IgD-negative memory B cell (primary cell): Measurements from ENCODE around the gene CCDC57. TPM values are rescaled to one million over a fixed set of nuclear protein-coding genes. Genes with fewer than 3 reads are reported as not detected.
"Not testable (repeated sequence)": the region's sequence is repeated elsewhere in the genome, so short reads cannot be mapped to it uniquely, and the experiment has no call there.

Experiments
- H3K27ac Mint-ChIP-seq, 3 donors: one replicate each; pipeline ENCODE4 v1.8.0; 2020 to 2022; ENCODE audit warnings: mild to moderate bottlenecking in 3 of 3, mixed read lengths in 3 of 3, moderate library complexity in 1 of 3
- H3K27me3 Mint-ChIP-seq: one replicate; pipeline ENCODE4 v1.8.0; 2021; ENCODE audit warnings: mixed read lengths
- H3K36me3 Mint-ChIP-seq: one replicate; pipeline ENCODE4 v1.8.0; 2020; ENCODE audit warnings: mild to moderate bottlenecking, mixed read lengths
- H3K4me1 Mint-ChIP-seq, 3 donors: one replicate each; pipeline ENCODE4 v1.8.0; 2020 to 2022; ENCODE audit warnings: mixed read lengths in 3 of 3, mild to moderate bottlenecking in 1 of 3
- H3K4me3 Mint-ChIP-seq, 4 donors: one replicate each; pipeline ENCODE4 v1.8.0; 2020 to 2022; ENCODE audit warnings: mild to moderate bottlenecking in 4 of 4, mixed read lengths in 4 of 4, moderate library complexity in 3 of 4
- H3K9me3 Mint-ChIP-seq, 3 donors: one replicate each; pipeline ENCODE4 v1.8.0; 2020 to 2021; ENCODE audit warnings: mixed read lengths in 3 of 3, mild to moderate bottlenecking in 1 of 3
- polyA plus RNA-seq: library from polyadenylated mRNA; unstranded; fragments of 300-500 nt; fragmentation: Illumina TruSeq; gene quantifications from one replicate; pipeline ENCODE4 v1.2.3, GENCODE V29; 2021

The CCDC57 gene
- polyA plus RNA-seq, 1 donor from 2014 or later: 34.1 TPM

- Mint-ChIP-seq H3K36me3 (peaks cover 8% of the 10 kb centered on the region), H3K4me1 (peaks cover 7 to 15% (median 8%) of the 10 kb centered on the region in 3 donors), H3K4me3 (no peak overlapping the region), H3K27ac (no peak overlapping the region), H3K9me3 (no peaks in the 10 kb centered on the region), H3K27me3 (no peaks in the 10 kb centered on the region)
These were observed 16.7 kb downstream of the CCDC57 start for GRCh38 chr17:82195675-82196672.

- Mint-ChIP-seq H3K36me3 (peaks cover 8% of the 10 kb centered on the region), H3K4me3 (no peak overlapping the region), H3K9me3 (no peaks in the 10 kb centered on the region), H3K27ac (no peak overlapping the region), H3K27me3 (no peaks in the 10 kb centered on the region), H3K4me1 (peaks cover 7 to 15% (median 8%) of the 10 kb centered on the region in 3 donors)
These were observed 17.9 kb downstream of the CCDC57 start for GRCh38 chr17:82194765-82195164.

GRCh38 chr17:82193520-82194220 is 19.0 kb downstream of the CCDC57 start:
- peak overlapping the region in 2 of 3 donors; percentile 53 to 88 for H3K27ac Mint-ChIP-seq
- peaks cover 8% of the 10 kb centered on the region for H3K36me3 Mint-ChIP-seq
- no peak overlapping the region for H3K4me3 Mint-ChIP-seq
- H3K9me3 Mint-ChIP-seq: no peaks in the 10 kb centered on the region
- peaks cover 7 to 15% (median 8%) of the 10 kb centered on the region in 3 donors for H3K4me1 Mint-ChIP-seq
- H3K27me3 Mint-ChIP-seq: no peaks in the 10 kb centered on the region

- not testable (repeated sequence) for H3K4me3 Mint-ChIP-seq, H3K27me3 Mint-ChIP-seq, H3K36me3 Mint-ChIP-seq, H3K9me3 Mint-ChIP-seq, H3K27ac Mint-ChIP-seq
- H3K4me1 Mint-ChIP-seq: peaks cover 3 to 10% (median 4%) of the 10 kb centered on the region in 3 donors
These were observed 19.6 kb downstream of the CCDC57 start for GRCh38 chr17:82193050-82193449.

- no peak overlapping the region for H3K4me3 Mint-ChIP-seq
- H3K36me3 Mint-ChIP-seq: peaks cover 6% of the 10 kb centered on the region
- no peaks in the 10 kb centered on the region for H3K27me3 Mint-ChIP-seq
- peaks cover 0 to 3% (median 0%) of the 10 kb centered on the region in 3 donors for H3K4me1 Mint-ChIP-seq
- H3K9me3 Mint-ChIP-seq: no peaks in the 10 kb centered on the region
- no peak overlapping the region for H3K27ac Mint-ChIP-seq
These were observed 24.4 kb downstream of the CCDC57 start for GRCh38 chr17:82188001-82188961.

GRCh38 chr17:82187500-82187899 is 25.1 kb downstream of the CCDC57 start:
- H3K4me1 Mint-ChIP-seq: no peaks in the 10 kb centered on the region
- no peak overlapping the region for H3K4me3 Mint-ChIP-seq
- no peaks in the 10 kb centered on the region for H3K27me3 Mint-ChIP-seq

GRCh38 chr17:82186221-82186620 is 26.4 kb downstream of the CCDC57 start:
- H3K9me3 Mint-ChIP-seq: no peaks in the 10 kb centered on the region
- peaks cover 5% of the 10 kb centered on the region for H3K36me3 Mint-ChIP-seq
- H3K4me1 Mint-ChIP-seq: no peaks in the 10 kb centered on the region
- no peak overlapping the region for H3K27ac Mint-ChIP-seq
- H3K27me3 Mint-ChIP-seq: no peaks in the 10 kb centered on the region
- no peak overlapping the region for H3K4me3 Mint-ChIP-seq

More at GRCh38 chr17:82187500-82187899, 25.1 kb downstream of the CCDC57 start:
- Mint-ChIP-seq H3K36me3 (peaks cover 5% of the 10 kb centered on the region), H3K9me3 (no peaks in the 10 kb centered on the region), H3K27ac (no peak overlapping the region)

- no peaks in the 10 kb centered on the region for H3K9me3 Mint-ChIP-seq
- no peak overlapping the region for H3K4me3 Mint-ChIP-seq
- no peaks in the 10 kb centered on the region for H3K4me1 Mint-ChIP-seq
- H3K27ac Mint-ChIP-seq: no peak overlapping the region
- no peaks in the 10 kb centered on the region for H3K27me3 Mint-ChIP-seq
- peaks cover 5% of the 10 kb centered on the region for H3K36me3 Mint-ChIP-seq
These were observed 27.9 kb downstream of the CCDC57 start for GRCh38 chr17:82184761-82185160.

GRCh38 chr17:82180776-82181528 is 31.7 kb downstream of the CCDC57 start:
- Mint-ChIP-seq H3K36me3 (peaks cover 5% of the 10 kb centered on the region), H3K27me3 (no peaks in the 10 kb centered on the region), H3K4me3 (no peak overlapping the region), H3K9me3 (no peaks in the 10 kb centered on the region), H3K4me1 (no peaks in the 10 kb centered on the region), H3K27ac (no peak overlapping the region)

- no peak overlapping the region for H3K4me3 Mint-ChIP-seq
- H3K27me3 Mint-ChIP-seq: no peaks in the 10 kb centered on the region
- no peaks in the 10 kb centered on the region for H3K9me3 Mint-ChIP-seq
- no peak overlapping the region for H3K27ac Mint-ChIP-seq
- peaks cover 6% of the 10 kb centered on the region for H3K36me3 Mint-ChIP-seq
- H3K4me1 Mint-ChIP-seq: no peaks in the 10 kb centered on the region
These were observed 32.6 kb downstream of the CCDC57 start for GRCh38 chr17:82179946-82180475.

GRCh38 chr17:82179412-82179811 is 33.2 kb downstream of the CCDC57 start:
- H3K36me3 Mint-ChIP-seq: peaks cover 6% of the 10 kb centered on the region
- H3K4me1 Mint-ChIP-seq: no peaks in the 10 kb centered on the region
- H3K27ac Mint-ChIP-seq: no peak overlapping the region
- H3K27me3 Mint-ChIP-seq: no peaks in the 10 kb centered on the region
- no peak overlapping the region for H3K4me3 Mint-ChIP-seq
- no peaks in the 10 kb centered on the region for H3K9me3 Mint-ChIP-seq

- H3K36me3 Mint-ChIP-seq: peaks cover 4% of the 10 kb centered on the region
These were observed 34.0 kb downstream of the CCDC57 start for GRCh38 chr17:82178499-82179261.

GRCh38 chr17:82177761-82178498 is 34.7 kb downstream of the CCDC57 start:
- Mint-ChIP-seq H3K4me3 (no peak overlapping the region), H3K27ac (no peak overlapping the region), H3K9me3 (no peaks in the 10 kb centered on the region), H3K36me3 (peaks cover 4% of the 10 kb centered on the region), H3K27me3 (no peaks in the 10 kb centered on the region), H3K4me1 (no peaks in the 10 kb centered on the region)

More at GRCh38 chr17:82178499-82179261, 34.0 kb downstream of the CCDC57 start:
- no peaks in the 10 kb centered on the region for H3K9me3 Mint-ChIP-seq
- no peaks in the 10 kb centered on the region for H3K27me3 Mint-ChIP-seq
- no peak overlapping the region for H3K4me3 Mint-ChIP-seq
- H3K27ac Mint-ChIP-seq: no peak overlapping the region
- H3K4me1 Mint-ChIP-seq: no peaks in the 10 kb centered on the region
